Vagina (tissue), 2 donors: Measurements from ENCODE around the gene ANKRD36C. TPM values are rescaled to one million over a fixed set of nuclear protein-coding genes. Genes with fewer than 3 reads are reported as not detected.
"Not testable (repeated sequence)": the region's sequence is repeated elsewhere in the genome, so short reads cannot be mapped to it uniquely, and the experiment has no call there.

Source experiments
- DNase-seq, 2 donors: peaks; one replicate each; pipeline ENCODE4 v3.0.0-alpha.2; 2017; ENCODE audit errors: extremely low spot score in 2 of 2
- H3K27ac ChIP-seq: fragments of 200-600 bp; sonication (generic); one replicate; pipeline ENCODE4 v1.5.1; 2019
- H3K27me3 ChIP-seq: fragments of 200-600 bp; sonication (generic); one replicate; pipeline ENCODE4 v1.5.1; 2019
- H3K36me3 ChIP-seq, 2 donors: fragments of 200-600 bp; sonication (generic); one replicate each; pipeline ENCODE4 v1.5.1; 2017 to 2019
- H3K4me1 ChIP-seq: fragments of 200-600 bp; sonication (generic); one replicate; pipeline ENCODE4 v1.5.1; 2019
- H3K4me3 ChIP-seq, 2 donors: fragments of 200-600 bp; sonication (generic); 1 replicate in 1 of 2; 2 replicates in 1 of 2; pipeline ENCODE4 v1.5.1; 2016 to 2019
- H3K9me3 ChIP-seq: fragments of 200-600 bp; sonication (generic); one replicate; pipeline ENCODE4 v1.5.1; 2019
- CTCF ChIP-seq, 3 experiments: fragments of 450-650 bp in 2 of 3; fragments of 200-600 bp in 1 of 3; sonication (generic) in 1 of 3; IDR thresholded peaks; one replicate each; pipeline ENCODE4 v1.5.1; 2017 to 2019; ENCODE audit warnings: antibody characterized with exemption in 3 of 3, mild to moderate bottlenecking in 2 of 3, moderate library complexity in 2 of 3
- POLR2A ChIP-seq, 2 donors: fragments of 450-650 bp; IDR thresholded peaks; one replicate each; pipeline ENCODE4 v1.6.1; 2017; ENCODE audit warnings: antibody characterized with exemption in 2 of 2, mild to moderate bottlenecking in 2 of 2, moderate library complexity in 2 of 2
- POLR2AphosphoS5 ChIP-seq, 2 donors: sonication (generic); formaldehyde crosslinking; IDR thresholded peaks; one replicate each; pipeline ENCODE4 v1.9.0; 2017; ENCODE audit warnings: antibody characterized with exemption in 2 of 2, mild to moderate bottlenecking in 2 of 2, low read depth in 1 of 2; ENCODE audit not compliant: insufficient read depth in 1 of 2
- intact Hi-C: fragments of 100-400 bp; cut with DNase I; formaldehyde crosslinking; loops from one replicate; pipeline ENCODE4 v1.15.1; 2023
- small RNA-seq: library from RNA; depleted of rRNA; stranded (forward); fragments of <200 nt; gene quantifications from one replicate; pipeline ENCODE3, GENCODE V24; 2016
- total RNA-seq: library from RNA; depleted of rRNA; stranded (reverse); fragments of >200 nt; gene quantifications from one replicate; pipeline ENCODE4 v1.2.3, GENCODE V29; 2016

Gene ANKRD36C
- total RNA-seq, 1 donor from 2014 or later = 36.6 TPM

- Histone ChIP-seq H3K9me3 (no peaks in the 10 kb centered on the region), H3K27ac (no peak overlapping the region), H3K4me1 (no peaks in the 10 kb centered on the region), H3K36me3 (no peaks in the 10 kb centered on the region), H3K27me3 (no peaks in the 10 kb centered on the region), H3K4me3 (no peak overlapping the region)
- intact Hi-C loops = no loop called here
- DNase-seq = no peak
- TF ChIP-seq POLR2AphosphoS5 (IDR thresholded peaks at IDR 0.05; ENCODE audit: insufficient read depth in 1 of 2, low read depth in 1 of 2) (no peak), CTCF (IDR thresholded peaks at IDR 0.05) (no peak), POLR2A (IDR thresholded peaks at IDR 0.05) (no peak)
Measured at GRCh38 chr2:95799892-95800291, 191.7 kb downstream of the ANKRD36C start.

GRCh38 chr2:95799147-95799889 is 192.3 kb downstream of the ANKRD36C start:
- H3K27me3 ChIP-seq, H3K27ac ChIP-seq, DNase-seq, H3K36me3 ChIP-seq, H3K4me1 ChIP-seq, intact Hi-C loops, H3K9me3 ChIP-seq, H3K4me3 ChIP-seq: not testable (repeated sequence)

- H3K9me3 ChIP-seq, H3K36me3 ChIP-seq, H3K4me1 ChIP-seq, H3K4me3 ChIP-seq, DNase-seq, intact Hi-C loops, H3K27ac ChIP-seq, H3K27me3 ChIP-seq: not testable (repeated sequence)
Measured at GRCh38 chr2:95796249-95797099, 195.2 kb downstream of the ANKRD36C start.

GRCh38 chr2:95793970-95794369 is 197.7 kb downstream of the ANKRD36C start:
- H3K27me3 ChIP-seq, intact Hi-C loops, DNase-seq, H3K4me1 ChIP-seq, H3K4me3 ChIP-seq, H3K27ac ChIP-seq, H3K9me3 ChIP-seq, H3K36me3 ChIP-seq: not testable (repeated sequence)

GRCh38 chr2:95790180-95790579 is 201.4 kb downstream of the ANKRD36C start:
- H3K9me3 ChIP-seq, intact Hi-C loops, H3K36me3 ChIP-seq, H3K4me3 ChIP-seq, H3K27ac ChIP-seq, H3K4me1 ChIP-seq, DNase-seq, H3K27me3 ChIP-seq: not testable (repeated sequence)

GRCh38 chr2:95789385-95789784 is 202.2 kb downstream of the ANKRD36C start:
- H3K9me3 ChIP-seq, DNase-seq, H3K4me1 ChIP-seq, H3K36me3 ChIP-seq, H3K27me3 ChIP-seq, H3K27ac ChIP-seq, H3K4me3 ChIP-seq, intact Hi-C loops: not testable (repeated sequence)

- H3K36me3 ChIP-seq, H3K9me3 ChIP-seq, DNase-seq, H3K27ac ChIP-seq, H3K4me1 ChIP-seq, intact Hi-C loops, H3K27me3 ChIP-seq, H3K4me3 ChIP-seq: not testable (repeated sequence)
Measured at GRCh38 chr2:95788642-95789041, 203.0 kb downstream of the ANKRD36C start.

Small RNAs within 50 kb of the gene (small RNA-seq; reads per million reads assigned to genes)
- not detected for gene RN7SL210P

Other genes with a start within 250 kb of the ANKRD36C start
- gene GPAT2, start 43.1 kb upstream of the ANKRD36C start, total RNA-seq = 1.2 TPM
- 0.49 TPM for gene ADRA2B, start 124.7 kb upstream of the ANKRD36C start, total RNA-seq
- not detected for gene ASTL, start 146.7 kb upstream of the ANKRD36C start, total RNA-seq
- 14.0 TPM for gene DUSP2, start 153.6 kb upstream of the ANKRD36C start, total RNA-seq
- gene STARD7, start 217.0 kb upstream of the ANKRD36C start, total RNA-seq = 69.5 TPM